Endodermal cell (in vitro differentiated cells): ENCODE data around the gene MTERF2. TPM values are rescaled to one million over a fixed set of nuclear protein-coding genes. Genes with fewer than 3 reads are reported as not detected.

Experiments
- DNase-seq: peaks from one replicate; pipeline ENCODE4 v3.0.0-alpha.2; 2017
- H3K27ac ChIP-seq: 2 replicates; pipeline ENCODE4 v1.5.1; 2013; ENCODE audit warnings: mild to moderate bottlenecking, low read depth, low read length, moderate library complexity
- H3K27me3 ChIP-seq: 2 replicates; pipeline ENCODE4 v1.6.1; 2013; ENCODE audit warnings: mild to moderate bottlenecking, low read length, moderate library complexity; ENCODE audit not compliant: insufficient read depth, control insufficient read depth, poor library complexity, severe bottlenecking
- H3K36me3 ChIP-seq: 2 replicates; pipeline ENCODE4 v1.7.0; 2013; ENCODE audit warnings: mild to moderate bottlenecking, low read length, moderate library complexity; ENCODE audit not compliant: control insufficient read depth, insufficient read depth
- H3K4me1 ChIP-seq: one replicate; pipeline ENCODE4 v1.7.0; 2013; ENCODE audit warnings: low read length; ENCODE audit not compliant: control insufficient read depth, insufficient read depth
- H3K4me3 ChIP-seq: 2 replicates; pipeline ENCODE4 v1.5.1; 2013; ENCODE audit warnings: mild to moderate bottlenecking, low read length, moderate library complexity
- H3K9ac ChIP-seq: 2 replicates; pipeline ENCODE4 v1.6.1; 2013; ENCODE audit warnings: mild to moderate bottlenecking, low read length, moderate library complexity; ENCODE audit not compliant: poor library complexity, severe bottlenecking; ENCODE audit errors: extremely low read depth
- H3K9me3 ChIP-seq: 2 replicates; pipeline ENCODE4 v1.6.1; 2013; ENCODE audit warnings: mild to moderate bottlenecking, low read length, moderate library complexity; ENCODE audit not compliant: control insufficient read depth
- H3K27ac Mint-ChIP-seq: 2 replicates; pipeline ENCODE4 v1.8.0; 2020; ENCODE audit warnings: mixed read lengths
- H3K27me3 Mint-ChIP-seq: 2 replicates; pipeline ENCODE4 v1.8.0; 2021; ENCODE audit warnings: mild to moderate bottlenecking, mixed read lengths; ENCODE audit not compliant: insufficient read depth
- H3K36me3 Mint-ChIP-seq: 2 replicates; pipeline ENCODE4 v1.8.0; 2020; ENCODE audit warnings: low read depth, mixed read lengths
- H3K4me1 Mint-ChIP-seq: 2 replicates; pipeline ENCODE4 v1.8.0; 2020; ENCODE audit warnings: mixed read lengths
- H3K4me3 Mint-ChIP-seq: 2 replicates; pipeline ENCODE4 v1.8.0; 2020; ENCODE audit warnings: mild to moderate bottlenecking, moderate library complexity, mixed read lengths
- H3K9me3 Mint-ChIP-seq: 2 replicates; pipeline ENCODE4 v1.8.0; 2020; ENCODE audit warnings: mild to moderate bottlenecking, mixed read lengths
- WGBS, 2 experiments: methylation state at CpG; one replicate each; pipeline versions ENCODE4 v1.1.5 to v1.1.7; 2013; ENCODE audit warnings: missing lambda C conversion rate in 2 of 2, mixed read lengths in 1 of 2; ENCODE audit not compliant: insufficient coverage in 1 of 2, insufficient read length in 1 of 2; 5-methylcytosine and 5-hydroxymethylcytosine counted together
- total RNA-seq, 2 donors: library from RNA; stranded (reverse); fragmentation: NEBNext Ultra II Directional in 1 of 2; extraction: Animal tissue kit (Norgen Biotek cat#: 25700) in 1 of 2; gene quantifications; 2 replicates in 1 of 2; 3 replicates in 1 of 2; pipeline ENCODE4 v1.2.1, GENCODE V29; 2021
- TF ChIP-seq, protein P1 (sequence below): fragments of 200-600 bp; sonication (generic); conservative IDR thresholded peaks from 2 replicates; pipeline ENCODE4 v1.5.0; 2021; ENCODE audit warnings: antibody characterized with exemption, mild to moderate bottlenecking

Gene MTERF2
- total RNA-seq, 2 donors from 2014 or later: 12.0 to 12.5 TPM

DNA sequence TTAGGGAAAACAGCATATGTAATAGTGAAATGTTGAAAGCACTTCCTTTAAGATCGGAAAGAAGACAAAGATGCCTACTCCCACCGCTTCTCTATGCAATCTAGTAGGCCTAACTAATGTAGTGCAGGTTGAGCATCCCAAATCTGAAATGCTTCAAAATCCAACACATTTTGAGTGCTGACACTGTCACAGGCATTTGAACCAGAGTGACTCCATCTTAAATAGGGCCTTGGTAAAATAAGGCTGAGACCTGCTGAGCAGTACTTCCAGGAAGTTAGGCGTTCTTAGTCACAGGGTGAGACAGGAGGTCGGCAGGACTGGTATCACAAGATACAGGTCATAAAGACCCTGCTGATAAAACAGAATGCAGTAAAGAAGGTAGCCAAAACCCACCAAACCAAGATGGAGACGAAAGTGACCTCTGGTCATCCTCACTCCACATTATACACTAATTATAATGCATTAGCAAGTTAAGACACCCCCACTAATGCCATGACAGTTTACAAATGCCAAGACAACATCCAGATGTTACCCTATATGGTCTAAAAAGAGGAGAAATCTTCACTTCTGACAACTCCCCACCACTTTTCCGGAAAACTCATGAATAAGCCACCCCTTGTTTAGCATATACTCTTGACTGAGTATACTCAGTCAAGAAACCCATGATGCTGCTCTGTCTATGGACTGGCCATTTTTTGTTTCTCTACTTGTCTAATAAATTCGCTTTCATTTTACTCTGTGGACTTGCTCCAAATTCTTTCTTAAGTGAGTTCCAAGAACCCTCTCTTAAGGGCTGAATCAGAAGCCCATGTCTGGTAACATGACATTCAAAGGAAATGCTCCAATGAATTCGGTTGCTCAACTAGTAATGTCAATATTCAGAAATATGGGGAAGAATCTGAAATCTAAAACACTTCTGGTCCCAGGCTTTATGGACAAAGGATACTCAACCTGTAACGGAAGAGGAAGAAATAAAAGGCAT lies 47.1 kb upstream of the MTERF2 start:
- no peaks in the 10 kb centered on the region for H3K27me3 Mint-ChIP-seq
- H3K27ac ChIP-seq: no peak overlapping the region
- H3K36me3 Mint-ChIP-seq: peaks cover 26% of the 10 kb centered on the region
- H3K9me3 ChIP-seq: no peaks in the 10 kb centered on the region
- H3K36me3 ChIP-seq: no peaks in the 10 kb centered on the region
- H3K27ac Mint-ChIP-seq: no peak overlapping the region
- H3K9ac ChIP-seq: no peak overlapping the region
- H3K4me1 ChIP-seq: peaks cover 3% of the 10 kb centered on the region
- no peak for DNase-seq
- no peak overlapping the region for H3K4me3 Mint-ChIP-seq
- 94 to 98% methylated on average over 5 to 9 of the region's 9 CpGs for WGBS, 2 experiments
- no peaks in the 10 kb centered on the region for H3K9me3 Mint-ChIP-seq
- H3K4me1 Mint-ChIP-seq: peaks cover 26% of the 10 kb centered on the region
- no peaks in the 10 kb centered on the region for H3K27me3 ChIP-seq
- TF ChIP-seq, protein P1, sequence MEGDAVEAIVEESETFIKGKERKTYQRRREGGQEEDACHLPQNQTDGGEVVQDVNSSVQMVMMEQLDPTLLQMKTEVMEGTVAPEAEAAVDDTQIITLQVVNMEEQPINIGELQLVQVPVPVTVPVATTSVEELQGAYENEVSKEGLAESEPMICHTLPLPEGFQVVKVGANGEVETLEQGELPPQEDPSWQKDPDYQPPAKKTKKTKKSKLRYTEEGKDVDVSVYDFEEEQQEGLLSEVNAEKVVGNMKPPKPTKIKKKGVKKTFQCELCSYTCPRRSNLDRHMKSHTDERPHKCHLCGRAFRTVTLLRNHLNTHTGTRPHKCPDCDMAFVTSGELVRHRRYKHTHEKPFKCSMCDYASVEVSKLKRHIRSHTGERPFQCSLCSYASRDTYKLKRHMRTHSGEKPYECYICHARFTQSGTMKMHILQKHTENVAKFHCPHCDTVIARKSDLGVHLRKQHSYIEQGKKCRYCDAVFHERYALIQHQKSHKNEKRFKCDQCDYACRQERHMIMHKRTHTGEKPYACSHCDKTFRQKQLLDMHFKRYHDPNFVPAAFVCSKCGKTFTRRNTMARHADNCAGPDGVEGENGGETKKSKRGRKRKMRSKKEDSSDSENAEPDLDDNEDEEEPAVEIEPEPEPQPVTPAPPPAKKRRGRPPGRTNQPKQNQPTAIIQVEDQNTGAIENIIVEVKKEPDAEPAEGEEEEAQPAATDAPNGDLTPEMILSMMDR: no peak
- no peak overlapping the region for H3K4me3 ChIP-seq

DNA sequence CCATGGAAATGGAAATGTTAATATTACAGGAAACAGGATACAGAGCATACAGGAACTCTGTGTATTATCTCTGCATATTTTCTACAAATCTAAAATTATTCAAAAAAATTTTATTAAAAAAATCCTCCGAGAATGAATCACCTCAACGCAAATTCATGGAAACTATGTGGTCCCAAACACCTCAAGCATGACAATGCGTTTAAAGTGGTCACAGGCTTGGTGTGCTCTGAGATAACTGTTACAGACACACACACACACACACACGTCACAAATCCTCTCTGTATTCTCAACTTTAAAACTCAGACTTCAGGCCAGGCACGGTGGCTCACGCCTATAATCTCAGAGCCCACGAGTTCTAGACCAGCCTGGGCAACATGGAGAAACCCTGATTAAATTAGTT lies 45.3 kb upstream of the MTERF2 start:
- H3K4me3 Mint-ChIP-seq: no peak overlapping the region
- H3K27me3 Mint-ChIP-seq: no peaks in the 10 kb centered on the region
- Histone ChIP-seq H3K36me3 (no peaks in the 10 kb centered on the region), H3K4me3 (no peak overlapping the region), H3K4me1 (peaks cover 3% of the 10 kb centered on the region), H3K9ac (no peak overlapping the region), H3K27ac (no peak overlapping the region), H3K27me3 (no peaks in the 10 kb centered on the region), H3K9me3 (no peaks in the 10 kb centered on the region)
- peak overlapping the region; percentile 31 for H3K27ac Mint-ChIP-seq
- H3K9me3 Mint-ChIP-seq: no peaks in the 10 kb centered on the region
- DNase-seq: no peak
- peaks cover 27% of the 10 kb centered on the region for H3K4me1 Mint-ChIP-seq
- peaks cover 18% of the 10 kb centered on the region for H3K36me3 Mint-ChIP-seq
- TF ChIP-seq, protein P1: no peak
- 80 to 81% methylated on average over 6 to 7 of the region's 7 CpGs for WGBS, 2 experiments

DNA sequence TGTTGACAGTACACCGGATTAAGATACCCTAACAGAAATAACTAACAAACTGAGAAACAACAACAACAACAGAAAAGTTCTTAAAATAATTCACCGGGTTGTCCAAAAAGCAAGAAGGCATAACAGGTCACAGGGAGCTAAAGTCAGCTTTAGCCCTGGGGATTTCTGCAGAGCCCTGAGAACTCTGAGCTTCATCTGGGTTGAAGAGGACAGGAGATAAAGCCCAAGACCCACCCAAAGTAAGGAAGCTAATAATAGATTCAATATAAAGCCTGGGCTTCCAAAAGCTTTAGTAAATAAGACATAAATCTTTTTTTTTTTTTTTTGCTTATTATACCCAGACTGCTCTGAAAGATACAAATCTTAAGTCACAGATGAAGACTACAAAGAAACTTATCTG lies 44.1 kb upstream of the MTERF2 start:
- Mint-ChIP-seq H3K4me1 (peaks cover 27% of the 10 kb centered on the region), H3K9me3 (no peaks in the 10 kb centered on the region), H3K27me3 (no peaks in the 10 kb centered on the region), H3K27ac (peak overlapping the region; percentile 72), H3K4me3 (no peak overlapping the region), H3K36me3 (peaks cover 7% of the 10 kb centered on the region)
- Histone ChIP-seq H3K4me3 (peak overlapping the region; percentile 2), H3K9ac (no peak overlapping the region), H3K9me3 (no peaks in the 10 kb centered on the region), H3K36me3 (no peaks in the 10 kb centered on the region), H3K4me1 (peaks cover 3% of the 10 kb centered on the region), H3K27me3 (no peaks in the 10 kb centered on the region), H3K27ac (no peak overlapping the region)
- DNase-seq: no peak
- WGBS, 2 experiments: 81% methylated on average over 2 of the region's 2 CpGs; no CpG with 5 or more reads in 1 of the 2 experiments
- TF ChIP-seq, protein P1: no peak
